GM15510 (cell line): ENCODE data around the gene TRPT1.

Experiments
- POLR2A ChIP-seq: IDR thresholded peaks from 3 replicates; pipeline ENCODE4 v1.6.1; 2011; ENCODE audit warnings: borderline replicate concordance; ENCODE audit not compliant: insufficient read length; ENCODE audit errors: extremely low read depth

TRPT1 gene

GRCh38 chr11:64263021-64263946, 37.3 kb upstream of the TRPT1 start:
- no peak for TF ChIP-seq POLR2A

DNA sequence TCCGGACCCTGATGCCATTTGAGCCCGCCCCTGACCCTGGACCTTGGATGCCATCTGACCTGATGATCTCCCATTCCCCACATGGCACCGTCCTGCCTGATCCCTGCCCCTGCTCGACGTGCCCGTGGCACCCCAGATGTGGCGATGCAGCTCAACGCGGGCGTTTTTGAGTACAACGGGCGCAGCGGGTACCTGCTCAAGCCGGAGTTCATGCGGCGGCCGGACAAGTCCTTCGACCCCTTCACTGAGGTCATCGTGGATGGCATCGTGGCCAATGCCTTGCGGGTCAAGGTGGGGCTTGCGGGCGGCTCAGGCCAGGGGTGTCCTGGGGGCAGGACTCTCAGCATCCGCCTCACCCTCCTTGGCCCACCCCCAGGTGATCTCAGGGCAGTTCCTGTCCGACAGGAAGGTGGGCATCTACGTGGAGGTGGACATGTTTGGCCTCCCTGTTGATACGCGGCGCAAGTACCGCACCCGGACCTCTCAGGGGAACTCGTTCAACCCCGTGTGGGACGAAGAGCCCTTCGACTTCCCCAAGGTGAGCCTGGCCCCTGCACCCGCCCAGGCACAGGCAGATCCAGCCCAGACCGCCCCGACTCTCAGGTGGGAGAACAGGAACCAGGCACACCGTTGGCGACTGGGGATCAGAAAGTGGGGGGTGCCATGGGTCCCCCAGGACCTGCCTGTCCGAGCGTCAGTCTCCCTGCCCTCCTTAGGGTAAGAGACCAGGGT, 36.5 kb upstream of the TRPT1 start:
- no peak for TF ChIP-seq POLR2A

DNA sequence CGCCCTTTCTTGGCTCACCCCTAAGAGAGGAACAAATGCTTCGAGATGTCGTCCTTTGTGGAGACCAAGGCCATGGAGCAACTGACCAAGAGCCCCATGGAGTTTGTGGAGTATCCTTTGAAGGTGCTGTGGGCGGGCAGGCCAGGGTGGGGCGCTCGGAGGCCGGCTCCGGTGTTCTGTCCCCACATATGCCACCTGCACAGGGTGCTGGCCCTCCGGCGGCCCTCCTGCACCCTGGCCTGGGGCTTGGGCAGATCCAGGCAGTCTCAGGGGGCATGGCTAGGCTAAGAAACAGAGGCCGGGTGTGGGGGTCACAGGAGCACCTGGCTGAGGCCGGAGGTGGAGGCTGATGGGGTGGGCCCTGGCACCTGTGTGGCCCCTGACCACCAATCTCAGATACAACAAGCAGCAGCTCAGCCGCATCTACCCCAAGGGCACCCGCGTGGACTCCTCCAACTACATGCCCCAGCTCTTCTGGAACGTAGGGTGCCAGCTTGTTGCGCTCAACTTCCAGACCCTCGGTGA, 35.6 kb upstream of the TRPT1 start:
- no peak for TF ChIP-seq POLR2A

DNA sequence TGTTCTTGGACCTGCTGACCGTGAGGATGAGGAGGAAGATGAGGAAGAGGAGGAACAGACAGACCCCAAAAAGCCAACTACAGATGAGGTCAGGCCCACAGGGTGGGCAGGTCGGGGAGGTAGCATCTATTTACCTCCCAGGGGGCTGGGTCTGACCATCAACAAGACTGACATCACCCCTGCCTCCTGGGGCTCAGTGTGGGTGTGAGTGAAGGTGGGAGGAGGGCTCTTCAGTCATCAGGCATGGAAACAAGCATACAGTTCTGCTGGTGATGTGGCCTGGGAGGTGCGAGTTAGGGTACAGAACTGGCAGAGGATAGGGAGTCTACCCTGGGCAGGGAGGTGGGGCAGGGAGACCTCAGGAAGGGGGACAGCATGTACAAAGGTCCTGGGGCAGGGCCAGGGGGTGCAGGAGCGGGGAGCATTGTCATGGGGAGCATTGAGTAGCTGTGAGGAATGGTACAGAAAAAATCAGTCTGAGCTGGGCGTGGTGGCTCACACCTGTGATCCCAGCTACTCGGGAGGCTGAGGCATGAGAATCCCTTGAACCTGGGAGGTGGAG, 34.2 kb upstream of the TRPT1 start:
- no peak for TF ChIP-seq POLR2A

DNA sequence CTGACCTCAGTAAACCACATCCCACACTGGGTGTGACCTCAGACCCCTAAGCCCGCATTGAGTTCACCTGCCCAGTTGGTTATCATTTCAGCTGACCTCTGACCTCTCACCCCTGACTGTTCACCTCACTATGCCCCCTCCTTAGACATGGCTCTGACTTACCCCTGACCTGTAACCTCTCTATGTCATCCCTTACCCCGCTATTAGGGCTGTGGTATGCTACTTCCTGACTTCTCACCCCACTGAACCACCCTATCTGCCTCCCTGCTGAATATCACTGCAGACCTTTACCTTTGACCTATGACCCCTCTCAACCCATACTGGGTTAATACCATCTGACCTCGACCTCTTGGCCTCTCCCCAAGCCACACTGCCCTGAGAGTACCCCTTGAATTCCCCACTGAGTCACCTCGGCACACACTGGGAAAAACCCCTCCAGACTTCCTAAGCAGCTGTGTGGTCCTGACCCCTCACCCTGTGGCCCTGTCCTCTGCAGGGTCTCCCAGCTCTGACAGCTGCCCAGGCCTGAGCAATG, 33.6 kb upstream of the TRPT1 start:
- no peak for TF ChIP-seq POLR2A

DNA sequence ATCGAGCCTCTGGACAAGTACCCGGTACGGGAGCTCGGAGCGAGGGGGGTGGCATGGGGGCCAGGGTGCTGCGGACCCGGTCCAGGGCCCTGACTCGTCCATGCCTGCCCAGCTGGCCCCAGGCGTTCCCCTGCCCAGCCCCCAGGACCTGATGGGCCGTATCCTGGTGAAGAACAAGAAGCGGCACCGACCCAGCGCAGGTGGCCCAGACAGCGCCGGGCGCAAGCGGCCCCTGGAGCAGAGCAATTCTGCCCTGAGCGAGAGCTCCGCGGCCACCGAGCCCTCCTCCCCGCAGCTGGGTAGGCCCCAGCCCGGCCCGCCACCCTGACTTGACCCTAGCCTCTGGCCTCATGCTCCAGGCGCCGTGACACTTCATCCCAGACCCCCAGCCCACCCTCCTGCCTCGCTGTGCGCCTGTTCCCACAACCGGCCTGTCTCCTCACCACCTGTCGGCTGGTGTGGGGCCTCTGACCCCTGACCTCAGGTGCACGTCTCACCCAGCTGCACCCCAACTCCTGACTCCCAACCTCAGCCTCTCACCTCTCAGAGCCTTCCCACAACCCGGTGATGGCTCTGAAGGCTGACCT, 33.1 kb upstream of the TRPT1 start:
- TF ChIP-seq POLR2A, result no peak

- no peak for TF ChIP-seq POLR2A
Measured at GRCh38 chr11:64258356-64258755, 32.4 kb upstream of the TRPT1 start.

GRCh38 chr11:64256300-64256699, 30.3 kb upstream of the TRPT1 start:
- no peak for TF ChIP-seq POLR2A

DNA sequence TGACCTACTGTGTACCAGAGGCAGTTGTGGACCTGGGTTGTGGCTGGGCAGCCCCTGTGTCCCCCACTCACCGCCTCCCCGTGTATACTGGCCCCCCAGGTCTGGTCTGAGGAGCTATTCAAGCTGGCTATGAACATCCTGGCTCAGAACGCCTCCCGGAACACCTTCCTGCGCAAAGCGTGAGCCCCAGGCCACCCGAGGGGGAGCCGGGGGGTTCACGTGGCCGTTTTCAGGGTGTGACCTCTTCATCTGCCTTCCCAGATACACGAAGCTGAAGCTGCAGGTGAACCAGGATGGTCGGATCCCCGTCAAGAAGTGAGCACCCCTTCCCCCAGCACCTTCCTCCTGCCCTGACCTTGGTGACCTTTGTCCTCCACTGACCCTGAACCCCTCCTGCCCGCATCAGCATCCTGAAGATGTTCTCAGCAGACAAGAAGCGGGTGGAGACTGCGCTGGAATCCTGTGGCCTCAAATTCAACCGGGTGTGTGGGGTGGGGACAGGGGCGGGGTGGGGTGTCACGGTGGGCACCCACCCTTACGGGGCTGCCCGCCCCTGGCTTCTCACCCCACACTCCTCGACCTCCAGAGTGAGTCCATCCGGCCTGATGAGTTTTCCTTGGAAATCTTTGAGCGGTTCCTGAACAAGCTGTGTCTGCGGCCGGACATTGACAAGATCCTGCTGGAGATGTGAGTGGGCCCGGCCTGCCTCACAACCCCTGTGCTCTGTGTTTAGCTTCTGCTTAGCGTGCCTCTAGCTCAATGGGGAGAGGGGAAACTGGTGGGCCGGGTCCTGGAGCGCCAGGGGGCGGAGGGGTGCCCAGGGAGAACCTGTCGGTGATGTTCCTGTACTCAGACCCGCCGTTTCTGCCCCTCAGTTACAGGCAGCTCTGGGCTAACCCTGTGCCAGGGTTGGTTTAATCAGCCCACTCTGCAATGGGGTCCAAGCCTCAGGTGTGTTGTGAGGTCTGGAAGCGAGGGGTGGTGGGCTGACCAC, 29.4 kb upstream of the TRPT1 start:
- no peak for TF ChIP-seq POLR2A

GRCh38 chr11:64254326-64254725, 28.3 kb upstream of the TRPT1 start:
- no peak for TF ChIP-seq POLR2A

- TF ChIP-seq POLR2A, result no peak
Measured at GRCh38 chr11:64253481-64253880, 27.5 kb upstream of the TRPT1 start.

DNA sequence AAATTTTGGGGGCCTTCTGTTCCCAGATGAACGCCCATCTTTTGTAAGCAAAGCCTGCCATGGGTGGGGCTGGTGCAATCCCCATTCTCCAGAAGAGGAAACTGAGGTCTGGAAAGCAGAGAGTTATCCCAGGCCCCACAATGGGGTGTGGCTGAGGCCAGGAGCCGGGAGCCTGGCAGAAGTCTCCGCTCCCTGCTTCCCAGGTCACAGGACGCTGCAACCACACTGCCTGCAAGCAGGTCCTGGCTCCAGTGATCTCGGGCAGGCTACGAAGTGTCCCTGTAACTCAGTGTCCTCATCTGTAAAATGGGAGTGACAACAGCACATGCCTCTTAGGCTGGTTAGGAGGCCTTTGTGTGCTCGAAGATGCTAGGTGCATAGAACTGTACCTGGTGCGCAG, 27.1 kb upstream of the TRPT1 start:
- TF ChIP-seq POLR2A, result no peak
